HepG2 (cell line): ENCODE results near the gene ARF6. TPM values are rescaled to one million over a fixed set of nuclear protein-coding genes. Genes with fewer than 3 reads are reported as not detected.

Experiments
- CHD4 ChIP-seq: fragments of 200-600 bp; sonication (generic); IDR thresholded peaks from 2 replicates; pipeline ENCODE4 v1.7.0; 2017; ENCODE audit warnings: mild to moderate bottlenecking, low read length, borderline replicate concordance
- DMAP1 ChIP-seq: IDR thresholded peaks from 2 replicates; pipeline ENCODE4 v1.6.1; 2016
- IRX3 ChIP-seq: sonication (generic); formaldehyde crosslinking; IDR thresholded peaks from 2 replicates; pipeline ENCODE4 v1.8.1; 2023; ENCODE audit warnings: mild to moderate bottlenecking, low read depth, missing genetic modification reagents, borderline replicate concordance
- KAT7 ChIP-seq: IDR thresholded peaks from 2 replicates; pipeline ENCODE4 v1.6.1; 2018; ENCODE audit warnings: borderline replicate concordance, missing compliant biosample characterization
- NPAS2 ChIP-seq: sonication (generic); formaldehyde crosslinking; IDR thresholded peaks from 2 replicates; pipeline ENCODE4 v1.8.0; 2022; ENCODE audit warnings: mild to moderate bottlenecking, missing genetic modification reagents, borderline replicate concordance
- PAX8 ChIP-seq: sonication (generic); formaldehyde crosslinking; IDR thresholded peaks from 2 replicates; pipeline ENCODE4 v1.8.0; 2022; ENCODE audit warnings: mild to moderate bottlenecking, missing genetic modification reagents, borderline replicate concordance
- SP2 ChIP-seq: sonication (generic); formaldehyde crosslinking; IDR thresholded peaks from 2 replicates; pipeline ENCODE4 v1.5.1; 2020; ENCODE audit warnings: mild to moderate bottlenecking, missing genetic modification reagents
- TARDBP ChIP-seq: sonication (generic); formaldehyde crosslinking; IDR thresholded peaks from 2 replicates; pipeline ENCODE4 v1.8.0; 2022; ENCODE audit warnings: mild to moderate bottlenecking, missing genetic modification reagents
- ZNF333 ChIP-seq: sonication (generic); formaldehyde crosslinking; IDR thresholded peaks from 2 replicates; pipeline ENCODE4 v1.4.0; 2020; ENCODE audit warnings: mild to moderate bottlenecking, missing genetic modification reagents, borderline replicate concordance
- ZNF563 ChIP-seq: sonication (generic); formaldehyde crosslinking; IDR thresholded peaks from 2 replicates; pipeline ENCODE4 v1.8.0; 2022; ENCODE audit warnings: mild to moderate bottlenecking, moderate library complexity, missing genetic modification reagents
- ZNF703 ChIP-seq: sonication (generic); formaldehyde crosslinking; IDR thresholded peaks from 2 replicates; pipeline ENCODE4 v1.5.1; 2020; ENCODE audit warnings: missing genetic modification reagents, mild to moderate bottlenecking, moderate library complexity, borderline replicate concordance
- ZNF788 ChIP-seq: sonication (generic); formaldehyde crosslinking; IDR thresholded peaks from 2 replicates; pipeline ENCODE4 v1.5.0; 2020; ENCODE audit warnings: mild to moderate bottlenecking, missing genetic modification reagents, borderline replicate concordance
- ZSCAN30 ChIP-seq: sonication (generic); formaldehyde crosslinking; IDR thresholded peaks from 2 replicates; pipeline ENCODE4 v1.5.0; 2020; ENCODE audit warnings: mild to moderate bottlenecking, missing genetic modification reagents
- polyA plus RNA-seq, 8 experiments: library from polyadenylated mRNA; depleted of rRNA in 3 of 8; stranded (reverse) in 7 of 8; unstranded in 1 of 8; fragments of >200 nt; fragmentation: Illumina TruSeq in 4 of 8; extraction: Trizol in 4 of 8; gene quantifications; 2 replicates each; pipeline versions ENCODE4 v1.2.1 to v1.2.3, GENCODE V29; 2011 to 2016; ENCODE audit warnings: low read depth in 4 of 8, missing spikeins in 1 of 8, mixed read lengths in 1 of 8; ENCODE audit not compliant: insufficient read depth in 1 of 8
- total RNA-seq, 5 experiments: library from RNA; depleted of rRNA; stranded (reverse); fragments of >200 nt; fragmentation: Illumina TruSeq; extraction: Trizol; gene quantifications; 2 replicates each; pipeline ENCODE4 v1.2.3, GENCODE V29; 2016; ENCODE audit warnings: low read depth in 1 of 5
- TF ChIP-seq, protein P1 (sequence below): IDR thresholded peaks from 2 replicates; pipeline ENCODE4 v1.6.1; 2016; ENCODE audit warnings: missing compliant biosample characterization, missing genetic modification reagents, borderline replicate concordance
- TF ChIP-seq, protein P2 (sequence below), 2 experiments: fragments of 450-650 bp in 1 of 2; sonication (generic) in 1 of 2; formaldehyde crosslinking; IDR thresholded peaks; 2 replicates each; pipeline versions ENCODE4 v1.5.0 to v1.8.0; 2020 to 2022; ENCODE audit warnings: mild to moderate bottlenecking in 1 of 2, missing genetic modification reagents in 1 of 2
- TF ChIP-seq, protein P3 (sequence below): sonication (generic); formaldehyde crosslinking; IDR thresholded peaks from 2 replicates; pipeline ENCODE4 v1.5.1; 2020; ENCODE audit warnings: mild to moderate bottlenecking, missing genetic modification reagents, moderate library complexity
- TF ChIP-seq, protein P4 (sequence below): sonication (generic); formaldehyde crosslinking; IDR thresholded peaks from 2 replicates; pipeline ENCODE4 v1.4.0; 2020; ENCODE audit warnings: mild to moderate bottlenecking, missing genetic modification reagents
- TF ChIP-seq, protein P5 (sequence below): conservative IDR thresholded peaks from 2 replicates; pipeline ENCODE4 v1.6.1; 2018; ENCODE audit warnings: missing genetic modification reagents
- TF ChIP-seq, protein P6 (sequence below): sonication (generic); formaldehyde crosslinking; IDR thresholded peaks from 2 replicates; pipeline ENCODE4 v1.8.0; 2022; ENCODE audit warnings: missing genetic modification reagents, mild to moderate bottlenecking, inconsistent platforms, borderline replicate concordance

Gene ARF6
- total and polyA plus RNA-seq, 2 of the 13 experiments (the other 11 are each of a cell fraction or from before 2014, with no cell fraction given), result 12.7 to 31.9 TPM

DNA sequence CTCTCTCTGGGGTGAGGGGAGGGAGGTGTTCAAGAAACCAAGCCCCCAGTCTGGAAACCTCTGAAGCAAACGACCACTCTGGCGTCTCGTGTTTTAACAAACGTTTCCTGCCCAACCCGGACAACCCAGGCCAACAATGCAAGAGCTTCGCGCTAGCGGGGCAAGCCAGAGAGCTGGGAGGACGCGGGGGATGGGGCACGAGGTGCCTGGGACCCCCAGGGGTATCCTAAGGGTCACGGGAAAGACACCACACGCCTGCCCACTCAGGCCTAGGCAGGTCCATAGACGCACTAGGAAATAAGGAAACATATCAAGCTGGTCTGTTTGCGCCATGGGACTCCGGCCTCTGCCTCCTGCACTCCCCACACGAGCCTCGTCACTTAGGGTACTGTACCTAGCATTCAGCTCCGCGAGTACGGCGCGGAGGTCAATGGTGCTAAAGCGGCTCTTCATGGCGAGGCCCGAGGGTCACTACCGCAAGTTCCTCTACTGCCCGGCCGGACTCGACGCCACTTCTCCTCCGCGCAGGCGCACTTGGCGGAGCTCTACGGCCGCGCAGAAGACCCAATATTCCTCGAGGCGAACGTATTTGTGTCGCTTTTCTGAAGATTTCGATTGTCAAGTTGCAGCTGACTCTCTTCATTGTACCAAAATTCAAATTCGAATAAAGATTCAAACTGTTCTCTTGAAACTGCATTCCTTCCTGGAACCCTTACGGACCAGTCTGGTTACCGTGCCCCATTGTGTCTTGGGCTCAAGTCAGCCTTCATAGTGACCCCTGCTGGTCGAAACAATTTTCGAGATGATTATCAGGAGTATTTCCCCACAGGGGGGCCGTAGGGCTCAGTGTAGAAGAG, 40.4 kb upstream of the ARF6 start, which contains the start of gene NEMF (continued):
- TF ChIP-seq, protein P1, sequence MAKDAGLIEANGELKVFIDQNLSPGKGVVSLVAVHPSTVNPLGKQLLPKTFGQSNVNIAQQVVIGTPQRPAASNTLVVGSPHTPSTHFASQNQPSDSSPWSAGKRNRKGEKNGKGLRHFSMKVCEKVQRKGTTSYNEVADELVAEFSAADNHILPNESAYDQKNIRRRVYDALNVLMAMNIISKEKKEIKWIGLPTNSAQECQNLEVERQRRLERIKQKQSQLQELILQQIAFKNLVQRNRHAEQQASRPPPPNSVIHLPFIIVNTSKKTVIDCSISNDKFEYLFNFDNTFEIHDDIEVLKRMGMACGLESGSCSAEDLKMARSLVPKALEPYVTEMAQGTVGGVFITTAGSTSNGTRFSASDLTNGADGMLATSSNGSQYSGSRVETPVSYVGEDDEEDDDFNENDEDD (CRISPR knock-in tag), result peak; percentile 68; the same call in 1 of the 2 replicates
- TF ChIP-seq CHD4 (peak; percentile 57; the same call in 1 of the 2 replicates), SP2 (CRISPR knock-in tag) (no peak), TARDBP (CRISPR knock-in tag) (peak; percentile 73; the same call in 1 of the 2 replicates), PAX8 (no peak), IRX3 (CRISPR knock-in tag) (peak; percentile 39; the same call in 1 of the 2 replicates), KAT7 (CRISPR knock-in tag) (peak; percentile 71; the same call in 1 of the 2 replicates), ZNF703 (CRISPR knock-in tag) (peak; percentile 51; the same call in 1 of the 2 replicates), NPAS2 (CRISPR knock-in tag) (no peak), ZNF333 (CRISPR knock-in tag) (peak; percentile 72; the same call in 1 of the 2 replicates), ZSCAN30 (0 out of 2 replicates have a peak, but pooled peaks have one; percentile 22), DMAP1 (peak; percentile 87), ZNF788 (CRISPR knock-in tag) (peak; percentile 80; the same call in 1 of the 2 replicates), ZNF563 (CRISPR knock-in tag) (peak; percentile 90; the same call in 1 of the 2 replicates)
- TF ChIP-seq, protein P2, sequence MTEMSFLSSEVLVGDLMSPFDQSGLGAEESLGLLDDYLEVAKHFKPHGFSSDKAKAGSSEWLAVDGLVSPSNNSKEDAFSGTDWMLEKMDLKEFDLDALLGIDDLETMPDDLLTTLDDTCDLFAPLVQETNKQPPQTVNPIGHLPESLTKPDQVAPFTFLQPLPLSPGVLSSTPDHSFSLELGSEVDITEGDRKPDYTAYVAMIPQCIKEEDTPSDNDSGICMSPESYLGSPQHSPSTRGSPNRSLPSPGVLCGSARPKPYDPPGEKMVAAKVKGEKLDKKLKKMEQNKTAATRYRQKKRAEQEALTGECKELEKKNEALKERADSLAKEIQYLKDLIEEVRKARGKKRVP (CRISPR knock-in tag; IDR thresholded peaks at IDR 0.05), result peak in 1 of 2 experiments; percentile 64; a peak in 1 of 4 replicates
- TF ChIP-seq, protein P3, sequence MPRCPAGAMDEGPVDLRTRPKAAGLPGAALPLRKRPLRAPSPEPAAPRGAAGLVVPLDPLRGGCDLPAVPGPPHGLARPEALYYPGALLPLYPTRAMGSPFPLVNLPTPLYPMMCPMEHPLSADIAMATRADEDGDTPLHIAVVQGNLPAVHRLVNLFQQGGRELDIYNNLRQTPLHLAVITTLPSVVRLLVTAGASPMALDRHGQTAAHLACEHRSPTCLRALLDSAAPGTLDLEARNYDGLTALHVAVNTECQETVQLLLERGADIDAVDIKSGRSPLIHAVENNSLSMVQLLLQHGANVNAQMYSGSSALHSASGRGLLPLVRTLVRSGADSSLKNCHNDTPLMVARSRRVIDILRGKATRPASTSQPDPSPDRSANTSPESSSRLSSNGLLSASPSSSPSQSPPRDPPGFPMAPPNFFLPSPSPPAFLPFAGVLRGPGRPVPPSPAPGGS (CRISPR knock-in tag), result peak; percentile 87; the same call in 1 of the 2 replicates
- TF ChIP-seq, protein P4, sequence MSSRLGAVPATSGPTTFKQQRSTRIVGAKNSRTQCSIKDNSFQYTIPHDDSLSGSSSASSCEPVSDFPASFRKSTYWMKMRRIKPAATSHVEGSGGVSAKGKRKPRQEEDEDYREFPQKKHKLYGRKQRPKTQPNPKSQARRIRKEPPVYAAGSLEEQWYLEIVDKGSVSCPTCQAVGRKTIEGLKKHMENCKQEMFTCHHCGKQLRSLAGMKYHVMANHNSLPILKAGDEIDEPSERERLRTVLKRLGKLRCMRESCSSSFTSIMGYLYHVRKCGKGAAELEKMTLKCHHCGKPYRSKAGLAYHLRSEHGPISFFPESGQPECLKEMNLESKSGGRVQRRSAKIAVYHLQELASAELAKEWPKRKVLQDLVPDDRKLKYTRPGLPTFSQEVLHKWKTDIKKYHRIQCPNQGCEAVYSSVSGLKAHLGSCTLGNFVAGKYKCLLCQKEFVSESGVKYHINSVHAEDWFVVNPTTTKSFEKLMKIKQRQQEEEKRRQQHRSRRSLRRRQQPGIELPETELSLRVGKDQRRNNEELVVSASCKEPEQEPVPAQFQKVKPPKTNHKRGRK (CRISPR knock-in tag), result no peak
- TF ChIP-seq, protein P5, sequence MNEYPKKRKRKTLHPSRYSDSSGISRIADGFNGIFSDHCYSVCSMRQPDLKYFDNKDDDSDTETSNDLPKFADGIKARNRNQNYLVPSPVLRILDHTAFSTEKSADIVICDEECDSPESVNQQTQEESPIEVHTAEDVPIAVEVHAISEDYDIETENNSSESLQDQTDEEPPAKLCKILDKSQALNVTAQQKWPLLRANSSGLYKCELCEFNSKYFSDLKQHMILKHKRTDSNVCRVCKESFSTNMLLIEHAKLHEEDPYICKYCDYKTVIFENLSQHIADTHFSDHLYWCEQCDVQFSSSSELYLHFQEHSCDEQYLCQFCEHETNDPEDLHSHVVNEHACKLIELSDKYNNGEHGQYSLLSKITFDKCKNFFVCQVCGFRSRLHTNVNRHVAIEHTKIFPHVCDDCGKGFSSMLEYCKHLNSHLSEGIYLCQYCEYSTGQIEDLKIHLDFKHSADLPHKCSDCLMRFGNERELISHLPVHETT, result peak; percentile 57; the same call in 1 of the 2 replicates
- TF ChIP-seq, protein P6, sequence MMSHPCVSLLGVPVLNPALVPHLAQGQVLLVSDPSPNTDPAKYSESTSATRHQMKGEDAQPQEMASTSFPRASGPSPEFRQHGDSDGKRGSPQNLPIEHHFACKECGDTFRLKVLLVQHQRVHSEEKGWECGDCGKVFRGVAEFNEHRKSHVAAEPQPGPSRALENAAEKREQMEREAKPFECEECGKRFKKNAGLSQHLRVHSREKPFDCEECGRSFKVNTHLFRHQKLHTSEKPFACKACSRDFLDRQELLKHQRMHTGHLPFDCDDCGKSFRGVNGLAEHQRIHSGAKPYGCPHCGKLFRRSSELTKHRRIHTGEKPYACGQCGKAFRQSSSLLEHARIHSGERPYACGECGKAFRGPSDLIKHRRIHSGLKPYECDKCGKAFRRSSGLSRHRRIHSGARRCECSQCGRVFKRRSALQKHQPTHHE (CRISPR knock-in tag), result 0 out of 2 replicates have a peak, but pooled peaks have one; percentile 48
